K562 (cell line): ENCODE results near the gene BEND4. TPM values are rescaled to one million over a fixed set of nuclear protein-coding genes. Genes with fewer than 3 reads are reported as not detected.

Source experiments
- ATAC-seq: fragments of 200-7000 bp; cut with Tn5 transposase; 3 replicates; pipeline ENCODE4 v1.9.1; 2020; ENCODE audit warnings: moderate library complexity
- BruUV-seq: library from RNA; stranded (reverse); fragments of 400-500 nt; replicated peaks from 2 replicates; lab custom pipeline; 2021; lab: Mats Ljungman, UMichigan
- CTCF ChIA-PET: fragments of 300-600 bp; formaldehyde crosslinking; extraction: SDS; loops from one replicate; lab custom pipeline; 2021; ENCODE audit warnings: low intra/inter-chr PET ratio; lab: Yijun Ruan, JAX
- POLR2A ChIA-PET: fragments of 300-600, 350-650 bp; sonication (Branson Sonifier 250); formaldehyde crosslinking; extraction: SDS; loops from one replicate; lab custom pipeline; 2021; ENCODE audit warnings: antibody characterized with exemption, inconsistent platforms; lab: Yijun Ruan, JAX
- DNase-seq, 4 experiments: peaks; one replicate each; pipeline versions ENCODE4 v3.0.0 to v3.0.0-alpha.2; 2011 to 2018; ENCODE audit warnings: low spot score in 3 of 4, mixed read lengths in 3 of 4; ENCODE audit errors: extremely low read depth in 1 of 4
- FAIRE-seq: peaks from 2 replicates; lab custom pipeline; 2011; peaks lifted over from hg19 to GRCh38; lab: Jason Lieb, UNC
- H2AFZ ChIP-seq: 2 replicates; pipeline ENCODE4 v1.6.0; 2011; ENCODE audit warnings: low read depth, low read length, control low read depth, inconsistent platforms
- H3K27ac ChIP-seq: fragments of 200-600 bp; 3 replicates; pipeline ENCODE4 v1.8.0; 2011; ENCODE audit warnings: low read depth, mild to moderate bottlenecking, control low read depth, inconsistent platforms, low read length, moderate library complexity, mixed read lengths; ENCODE audit errors: extremely low read depth
- H3K27me3 ChIP-seq, 2 experiments: fragments of 300-600 bp in 1 of 2; 2 replicates in 1 of 2; 3 replicates in 1 of 2; pipeline versions ENCODE4 v1.6.0 to v1.8.0; 2011; ENCODE audit warnings: inconsistent platforms in 2 of 2, low read length in 2 of 2, mild to moderate bottlenecking in 1 of 2, mixed read lengths in 1 of 2, moderate library complexity in 1 of 2; ENCODE audit not compliant: control insufficient read depth in 2 of 2, insufficient read depth in 2 of 2
- H3K36me3 ChIP-seq: fragments of 300-600 bp; 3 replicates; pipeline ENCODE4 v1.8.0; 2011; ENCODE audit warnings: mild to moderate bottlenecking, low read length, inconsistent platforms; ENCODE audit not compliant: control insufficient read depth, insufficient read depth
- H3K4me1 ChIP-seq, 2 experiments: fragments of 200-600 bp in 1 of 2; replicated peaks in 1 of 2; 2 replicates in 1 of 2; 3 replicates in 1 of 2; pipeline versions ENCODE4 v1.5.1 to v1.8.0; 2011; ENCODE audit warnings: inconsistent platforms in 2 of 2, low read length in 2 of 2, mild to moderate bottlenecking in 1 of 2, mixed read lengths in 1 of 2, moderate library complexity in 1 of 2; ENCODE audit not compliant: control insufficient read depth in 2 of 2, insufficient read depth in 2 of 2
- H3K4me2 ChIP-seq: 2 replicates; pipeline ENCODE4 v1.6.1; 2011; ENCODE audit warnings: low read length, control low read depth, inconsistent platforms, mixed read lengths; ENCODE audit not compliant: insufficient read depth
- H3K4me3 ChIP-seq: fragments of 200-600 bp; sonication (generic), shearing (Covaris generic); 2 replicates; pipeline ENCODE4 v1.5.1; 2016; ENCODE audit warnings: control low read depth, inconsistent platforms
- H3K79me2 ChIP-seq: fragments of 200-600 bp; 3 replicates; pipeline ENCODE4 v1.8.0; 2011; ENCODE audit warnings: low read length, inconsistent platforms; ENCODE audit not compliant: control insufficient read depth, insufficient read depth
- H3K9ac ChIP-seq, 2 experiments: 2 replicates each; pipeline versions ENCODE4 v1.6.0 to v1.6.1; 2011; ENCODE audit warnings: low read depth in 2 of 2, low read length in 2 of 2, control low read depth in 1 of 2, inconsistent platforms in 1 of 2, mild to moderate bottlenecking in 1 of 2, mixed read lengths in 1 of 2; ENCODE audit not compliant: insufficient read depth in 1 of 2
- H3K9me1 ChIP-seq: one replicate; pipeline ENCODE4 v1.6.0; 2011; ENCODE audit warnings: inconsistent platforms, mild to moderate bottlenecking, low read length, moderate library complexity; ENCODE audit not compliant: control insufficient read depth, insufficient read depth
- H3K9me3 ChIP-seq: replicated peaks from 2 replicates; pipeline ENCODE4 v1.5.1; 2011; ENCODE audit warnings: low read depth, low read length, inconsistent platforms; ENCODE audit not compliant: control insufficient read depth, insufficient read depth
- H4K20me1 ChIP-seq: replicated peaks from 2 replicates; pipeline ENCODE4 v1.6.1; 2011; ENCODE audit warnings: low read length, inconsistent platforms, mixed read lengths; ENCODE audit not compliant: control insufficient read depth, insufficient read depth
- ARID3A ChIP-seq: IDR thresholded peaks from 2 replicates; pipeline ENCODE4 v1.6.1; 2012; ENCODE audit warnings: low read depth, low read length, improper control_type of control experiment, borderline replicate concordance
- CHD1 ChIP-seq: fragments of 200-600 bp; sonication (generic); IDR thresholded peaks from one replicate; pipeline ENCODE4 v1.6.1; 2012; ENCODE audit warnings: mild to moderate bottlenecking, moderate library complexity, low read length, inconsistent platforms
- KDM2B ChIP-seq: fragments of 250-450 bp; sonication (Bioruptor Pico); IDR thresholded peaks from 2 replicates; pipeline ENCODE4 v1.8.0; 2021; ENCODE audit warnings: mild to moderate bottlenecking, moderate library complexity
- MCM3 ChIP-seq: fragments of 450-650 bp; IDR thresholded peaks from 2 replicates; pipeline ENCODE4 v1.6.1; 2016
- NCOR1 ChIP-seq: fragments of 450-650 bp; IDR thresholded peaks from 2 replicates; pipeline ENCODE4 v1.6.1; 2016; ENCODE audit warnings: mild to moderate bottlenecking, moderate library complexity
- NEUROD1 ChIP-seq: fragments of 150-350 bp; IDR thresholded peaks from 2 replicates; pipeline ENCODE4 v1.6.1; 2014; ENCODE audit warnings: borderline replicate concordance, low read length, low read depth; ENCODE audit not compliant: partially characterized antibody
- PHB2 ChIP-seq: fragments of 450-650 bp; IDR thresholded peaks from 2 replicates; pipeline ENCODE4 v1.6.1; 2017; ENCODE audit warnings: low read depth
- PML ChIP-seq: IDR thresholded peaks from 2 replicates; pipeline ENCODE4 v1.6.1; 2012; ENCODE audit warnings: low read length, inconsistent platforms
- POLR2G ChIP-seq: fragments of 200-400 bp; formaldehyde crosslinking; IDR thresholded peaks from 2 replicates; pipeline ENCODE4 v1.6.1; 2017; ENCODE audit warnings: low read depth, mild to moderate bottlenecking, antibody characterized with exemption, low read length, moderate library complexity
- POLR3G ChIP-seq: IDR thresholded peaks from 2 replicates; pipeline ENCODE4 v1.6.1; 2011; ENCODE audit not compliant: insufficient read length, insufficient replicate concordance; ENCODE audit errors: extremely low read depth
- SMC3 ChIP-seq: conservative IDR thresholded peaks from 2 replicates; pipeline ENCODE4 v1.6.1; 2011; ENCODE audit warnings: low read depth, low read length, improper control_type of control experiment; ENCODE audit not compliant: insufficient read depth
- TAF1 ChIP-seq: IDR thresholded peaks from 2 replicates; pipeline ENCODE4 v1.6.1; 2011; ENCODE audit warnings: mild to moderate bottlenecking, low read length, moderate library complexity; ENCODE audit not compliant: insufficient read depth, control insufficient read depth, severe bottlenecking; ENCODE audit errors: extremely low read depth
- TBL1XR1 ChIP-seq, 2 experiments: IDR thresholded peaks; 2 replicates each; pipeline ENCODE4 v1.6.1; 2012; ENCODE audit warnings: improper control_type of control experiment in 2 of 2, low read length in 2 of 2, mild to moderate bottlenecking in 1 of 2
- USF2 ChIP-seq: sonication (generic); formaldehyde crosslinking; IDR thresholded peaks from 2 replicates; pipeline ENCODE4 v1.5.0; 2020; ENCODE audit warnings: missing genetic modification reagents
- ZBTB2 ChIP-seq: fragments of 450-650 bp; IDR thresholded peaks from 2 replicates; pipeline ENCODE4 v1.6.1; 2016; ENCODE audit warnings: antibody characterized with exemption
- ZNF253 ChIP-seq: fragments of 250-450 bp; sonication (Bioruptor Pico); conservative IDR thresholded peaks from 2 replicates; pipeline ENCODE4 v1.6.1; 2021; ENCODE audit warnings: mild to moderate bottlenecking
- ZNF444 ChIP-seq: fragments of 250-450 bp; sonication (Bioruptor Pico); IDR thresholded peaks from 2 replicates; pipeline ENCODE4 v1.4.0; 2020; ENCODE audit warnings: mild to moderate bottlenecking, moderate library complexity
- WGBS: fragments of 100-300 bp; shearing (Covaris generic); methylation state at CpG from one replicate; pipeline ENCODE4 v1.1.6; 2016; ENCODE audit warnings: low coverage, mixed read lengths; ENCODE audit not compliant: insufficient coverage; ENCODE audit errors: missing lambda C conversion rate; 5-methylcytosine and 5-hydroxymethylcytosine counted together
- in situ Hi-C: fragments of 300-500 bp; cut with MboI; formaldehyde crosslinking; loops from 4 replicates; pipeline ENCODE4 v1.15.0; 2018; ENCODE audit warnings: inconsistent platforms, mixed read lengths
- intact Hi-C: fragments of 100-400 bp; cut with micrococcal nuclease; formaldehyde crosslinking; loops from 2 replicates; pipeline ENCODE4 v1.14.2; 2022
- polyA plus RNA-seq, 8 experiments: library from polyadenylated mRNA; depleted of rRNA in 4 of 8; stranded (reverse) in 5 of 8; unstranded in 3 of 8; fragments of >200 nt; fragmentation: Nextera tagmentation in 2 of 8; fragmentation: Illumina TruSeq in 1 of 8; extraction: Ambion mirVana in 2 of 8; extraction: Trizol in 1 of 8; gene quantifications; 2 replicates each; pipeline versions ENCODE4 v1.2.1 to v1.2.3, GENCODE V29; 2011 to 2014; ENCODE audit warnings: inconsistent platforms in 1 of 8, missing spikeins in 1 of 8
- total RNA-seq, 7 experiments: library from RNA; depleted of rRNA in 6 of 7; stranded (reverse); fragments of >200 nt in 6 of 7; fragmentation: Illumina TruSeq in 2 of 7; extraction: Trizol in 2 of 7; gene quantifications; 2 replicates each; pipeline versions ENCODE4 v1.2.1 to v1.2.3, GENCODE V29; 2011 to 2021; ENCODE audit warnings: low replicate concordance in 1 of 7
- TF ChIP-seq, protein P1 (sequence below): fragments of 450-650 bp; IDR thresholded peaks from 2 replicates; pipeline ENCODE4 v1.6.1; 2016; ENCODE audit warnings: low read depth, mild to moderate bottlenecking, moderate library complexity

The BEND4 gene
- total and polyA plus RNA-seq, 9 of the 15 experiments (the other 6 are each of a cell fraction or from before 2014, with no cell fraction given): not detected

DNA sequence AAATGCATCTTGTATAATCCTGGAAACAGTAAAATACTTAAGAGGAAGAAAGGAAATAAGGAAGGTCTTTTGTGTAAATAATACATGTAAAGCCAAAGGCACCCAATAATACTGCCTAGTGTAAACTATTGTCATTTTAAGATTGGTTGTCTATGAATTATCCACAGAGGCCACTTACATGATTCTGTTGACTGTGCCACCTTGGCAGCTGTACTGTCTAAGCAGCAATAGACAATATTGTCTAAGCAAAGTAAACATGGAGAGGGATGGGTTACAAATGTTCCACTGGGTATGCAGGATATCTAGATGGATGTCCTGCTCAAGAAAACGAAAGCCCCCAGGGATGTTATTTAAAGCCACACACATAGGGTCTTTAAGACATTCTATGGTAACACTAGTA, 19.4 kb downstream of the BEND4 start (continued):
- TF ChIP-seq SMC3 (no peak), NEUROD1 (no peak), TAF1 (no peak), USF2 (no peak), ZNF253 (CRISPR knock-in tag) (no peak), PML (no peak), CHD1 (no peak), ZBTB2 (no peak)

DNA sequence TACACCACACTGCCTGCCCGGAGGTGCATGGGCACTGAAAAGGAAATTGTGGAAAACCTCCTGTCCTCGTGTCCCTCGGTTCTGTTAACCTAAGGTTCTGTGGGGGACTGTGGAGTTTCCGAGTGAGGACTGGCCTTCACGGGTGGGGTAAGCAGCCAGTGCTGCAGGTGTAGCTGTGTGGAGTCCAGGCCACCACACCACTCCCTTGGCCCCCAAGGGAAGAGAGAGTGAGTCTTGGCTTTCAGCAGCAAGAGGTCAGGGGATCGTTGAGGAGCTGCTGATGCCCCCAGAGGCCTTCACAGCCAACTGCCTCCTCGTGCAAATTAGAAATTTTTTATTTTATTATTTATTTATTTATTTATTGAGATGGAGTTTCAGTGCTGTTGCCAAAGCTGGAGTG, 20.4 kb downstream of the BEND4 start:
- no peaks in the 10 kb centered on the region for H3K4me1 ChIP-seq
- peaks cover 0 to 9% of the 10 kb centered on the region in 2 experiments; a peak in 3 of 5 replicates for H3K27me3 ChIP-seq
- no peak overlapping the region for H3K4me2 ChIP-seq
- no peak for ATAC-seq
- no peak overlapping the region for H3K9ac ChIP-seq
- no TSS peak for BruUV-seq
- in situ Hi-C loops: no loop called here
- WGBS: 0% methylated on average over 7 of the region's 7 CpGs
- intact Hi-C loops: no loop called here
- FAIRE-seq: no peak
- H3K4me3 ChIP-seq: no peak overlapping the region
- H3K9me3 ChIP-seq: no peaks in the 10 kb centered on the region
- ChIA-PET POLR2A (interaction anchor here (0.5 kb wide), 1 partner anchor 19 kb away, joined by 3 read pairs; no protein-coding TSS in a partner anchor), CTCF (no interaction called here)
- no peaks in the 10 kb centered on the region for H3K79me2 ChIP-seq
- DNase-seq: no peak
- no peaks in the 10 kb centered on the region for H3K9me1 ChIP-seq
- no peak overlapping the region for H2AFZ ChIP-seq
- H3K27ac ChIP-seq: no peak overlapping the region
- H3K36me3 ChIP-seq: no peaks in the 10 kb centered on the region
- no peaks in the 10 kb centered on the region for H4K20me1 ChIP-seq
- TF ChIP-seq POLR2G (no peak), ZNF444 (CRISPR knock-in tag) (no peak), PHB2 (no peak), ARID3A (no peak), NCOR1 (no peak), POLR3G (no peak), KDM2B (CRISPR knock-in tag) (no peak), TBL1XR1 (IDR thresholded peaks at IDR 0.05; ENCODE audit: low read length in 2 of 2) (no peak), MCM3 (no peak)
- TF ChIP-seq, protein P1, sequence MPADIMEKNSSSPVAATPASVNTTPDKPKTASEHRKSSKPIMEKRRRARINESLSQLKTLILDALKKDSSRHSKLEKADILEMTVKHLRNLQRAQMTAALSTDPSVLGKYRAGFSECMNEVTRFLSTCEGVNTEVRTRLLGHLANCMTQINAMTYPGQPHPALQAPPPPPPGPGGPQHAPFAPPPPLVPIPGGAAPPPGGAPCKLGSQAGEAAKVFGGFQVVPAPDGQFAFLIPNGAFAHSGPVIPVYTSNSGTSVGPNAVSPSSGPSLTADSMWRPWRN: no peak
